ENCODE results near the gene APOM.

Gene APOM

GRCh38 chr6:31615748-31616147 is 39.9 kb upstream of the APOM start:
- no peak for DNase-seq (ENCODE audit: low read depth)
- H3K4me3 ChIP-seq (ENCODE audit: low read depth, low read length) = no peak overlapping the region
- TF ChIP-seq CTCF (IDR thresholded peaks at IDR 0.05; ENCODE audit: control insufficient read depth, extremely low read depth, insufficient read depth) = no peak

GRCh38 chr6:31617010-31617409 is 38.7 kb upstream of the APOM start:
- no peak for TF ChIP-seq CTCF (IDR thresholded peaks at IDR 0.05; ENCODE audit: control insufficient read depth, extremely low read depth, insufficient read depth)
- no peak overlapping the region for H3K4me3 ChIP-seq (ENCODE audit: low read depth, low read length)
- no peak for DNase-seq (ENCODE audit: low read depth)

- no peak for TF ChIP-seq CTCF (IDR thresholded peaks at IDR 0.05; ENCODE audit: control insufficient read depth, extremely low read depth, insufficient read depth)
- peak overlapping the region; percentile 99 for H3K4me3 ChIP-seq (ENCODE audit: low read depth, low read length)
- DNase-seq (ENCODE audit: low read depth) = peak; percentile 97
Observed at GRCh38 chr6:31619805-31620585, 35.7 kb upstream of the APOM start.

GRCh38 chr6:31620586-31621319 is 34.9 kb upstream of the APOM start, which contains the start of gene PRRC2A:
TSS of gene PRRC2A (plus strand) at chr6:31620715. CDS start at chr6:31622790, 2,075 bp downstream.
- peak within 1 kb of the TSS; percentile 99 for H3K4me3 ChIP-seq (ENCODE audit: low read depth, low read length)
- no peak for DNase-seq (ENCODE audit: low read depth)
- TF ChIP-seq CTCF (IDR thresholded peaks at IDR 0.05; ENCODE audit: control insufficient read depth, extremely low read depth, insufficient read depth) = no peak

- DNase-seq (ENCODE audit: low read depth) = no peak
- peak overlapping the region; percentile 99 for H3K4me3 ChIP-seq (ENCODE audit: low read depth, low read length)
- TF ChIP-seq CTCF (IDR thresholded peaks at IDR 0.05; ENCODE audit: control insufficient read depth, extremely low read depth, insufficient read depth) = no peak
Observed at GRCh38 chr6:31621320-31621939, 34.3 kb upstream of the APOM start.

GRCh38 chr6:31621991-31622390 is 33.7 kb upstream of the APOM start:
- peak overlapping the region; percentile 99 for H3K4me3 ChIP-seq (ENCODE audit: low read depth, low read length)
- DNase-seq (ENCODE audit: low read depth) = peak; percentile 70
- TF ChIP-seq CTCF (IDR thresholded peaks at IDR 0.05; ENCODE audit: control insufficient read depth, extremely low read depth, insufficient read depth) = no peak

All from LNCaP clone FGC (cell line).